Activated naive CD8-positive, alpha-beta T cell treated with anti-CD3 and anti-CD28 coated beads for 36 hours (primary cell): ENCODE data around the gene MNDA. TPM values are rescaled to one million over a fixed set of nuclear protein-coding genes. Genes with fewer than 3 reads are reported as not detected.
"Not testable (repeated sequence)": the region's sequence is repeated elsewhere in the genome, so short reads cannot be mapped to it uniquely, and the experiment has no call there.

Source experiments
- DNase-seq: peaks from one replicate; pipeline ENCODE4 v3.0.0; 2021
- H3K27ac Mint-ChIP-seq: one replicate; pipeline ENCODE4 v1.8.0; 2022; ENCODE audit warnings: mild to moderate bottlenecking, moderate library complexity, mixed read lengths
- H3K27me3 Mint-ChIP-seq: one replicate; pipeline ENCODE4 v1.8.0; 2022; ENCODE audit warnings: mild to moderate bottlenecking, mixed read lengths
- H3K36me3 Mint-ChIP-seq: one replicate; pipeline ENCODE4 v1.8.0; 2021; ENCODE audit warnings: mild to moderate bottlenecking, mixed read lengths
- H3K4me1 Mint-ChIP-seq: one replicate; pipeline ENCODE4 v1.8.0; 2021; ENCODE audit warnings: mixed read lengths
- H3K4me3 Mint-ChIP-seq: one replicate; pipeline ENCODE4 v1.8.0; 2022; ENCODE audit warnings: mild to moderate bottlenecking, moderate library complexity, mixed read lengths
- H3K9me3 Mint-ChIP-seq: one replicate; pipeline ENCODE4 v1.8.0; 2022; ENCODE audit warnings: mixed read lengths
- total RNA-seq, 2 experiments: library from RNA; stranded (reverse); gene quantifications; one replicate each; pipeline ENCODE4 v1.2.3, GENCODE V29; 2021

The MNDA gene
- total RNA-seq, 2 experiments from 2014 or later: 0.20 TPM; not detected in 1

DNA sequence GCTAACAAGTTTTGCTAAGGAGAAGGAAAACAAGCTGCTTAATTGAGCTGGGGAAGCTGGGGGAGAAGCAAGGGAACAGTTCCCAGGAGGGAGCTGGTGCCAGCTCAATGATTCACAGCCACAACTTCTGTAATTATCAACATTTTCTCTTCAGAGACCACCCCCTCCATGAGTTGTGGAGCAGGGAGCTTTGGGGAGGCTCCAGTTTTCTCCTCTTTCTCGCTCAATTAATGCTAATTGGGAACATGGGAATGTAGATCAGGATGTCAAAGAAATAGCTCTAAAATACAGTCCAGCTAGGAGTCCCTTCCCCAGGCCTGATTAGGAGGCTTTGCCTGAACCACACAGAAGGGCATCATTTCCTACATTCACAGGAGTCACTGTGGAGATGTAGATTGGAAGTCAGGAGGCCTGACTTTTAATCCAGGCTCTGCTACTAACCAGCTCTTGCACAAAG, 12.1 kb upstream of the MNDA start:
- Mint-ChIP-seq H3K4me3 (no peak overlapping the region), H3K27me3 (peaks cover 5% of the 10 kb centered on the region), H3K9me3 (no peaks in the 10 kb centered on the region), H3K27ac (no peak overlapping the region), H3K4me1 (peaks cover 4% of the 10 kb centered on the region), H3K36me3 (no peaks in the 10 kb centered on the region)
- DNase-seq: no peak

DNA sequence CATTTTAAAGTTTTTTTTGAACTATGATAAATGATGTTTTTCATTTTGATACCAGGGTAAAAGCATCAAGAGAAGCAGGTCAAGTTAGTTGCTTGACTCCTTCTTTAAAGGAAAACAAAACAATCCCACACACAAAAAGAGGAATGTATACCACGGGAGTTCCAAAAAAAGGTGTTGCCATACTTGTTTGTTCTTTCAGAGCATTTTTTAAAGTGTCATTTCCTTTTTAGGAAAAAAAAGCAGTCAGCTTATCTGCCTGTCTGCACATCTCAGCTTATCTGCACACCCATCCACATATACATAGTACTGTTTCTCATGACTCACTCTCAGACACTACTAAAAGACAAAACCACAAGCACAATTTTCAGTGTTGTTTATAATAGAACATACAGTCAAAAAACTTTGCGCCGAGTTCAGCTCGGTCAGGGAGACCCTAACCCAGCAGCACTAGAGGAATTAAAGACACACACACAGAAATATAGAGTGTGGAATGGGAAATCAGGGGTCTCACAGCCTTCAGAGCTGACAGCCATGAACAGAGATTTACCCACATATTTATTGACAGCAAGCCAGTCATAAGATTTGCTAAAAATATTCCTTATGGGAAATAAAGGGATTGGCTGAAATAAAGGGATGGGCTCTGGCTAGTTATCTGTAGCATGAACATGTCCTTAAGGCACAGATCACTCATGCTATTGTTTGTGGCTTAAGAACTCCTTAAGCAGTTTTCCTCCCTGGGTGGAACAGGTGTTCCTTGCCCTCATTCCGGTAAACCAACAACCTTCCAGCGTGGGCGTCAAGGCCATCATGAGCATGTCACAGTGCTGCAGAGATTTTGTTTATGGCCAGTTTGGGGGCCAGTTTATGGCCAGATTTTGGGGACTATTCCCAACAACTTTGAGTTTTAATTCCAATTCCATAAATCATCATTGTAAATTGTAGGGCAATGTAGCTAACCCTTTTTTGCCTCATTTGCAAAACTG, 11.4 kb upstream of the MNDA start:
- Mint-ChIP-seq H3K27ac (no peak overlapping the region), H3K27me3 (peaks cover 13% of the 10 kb centered on the region), H3K4me1 (peaks cover 4% of the 10 kb centered on the region), H3K9me3 (no peaks in the 10 kb centered on the region), H3K4me3 (no peak overlapping the region), H3K36me3 (no peaks in the 10 kb centered on the region)
- no peak for DNase-seq

DNA sequence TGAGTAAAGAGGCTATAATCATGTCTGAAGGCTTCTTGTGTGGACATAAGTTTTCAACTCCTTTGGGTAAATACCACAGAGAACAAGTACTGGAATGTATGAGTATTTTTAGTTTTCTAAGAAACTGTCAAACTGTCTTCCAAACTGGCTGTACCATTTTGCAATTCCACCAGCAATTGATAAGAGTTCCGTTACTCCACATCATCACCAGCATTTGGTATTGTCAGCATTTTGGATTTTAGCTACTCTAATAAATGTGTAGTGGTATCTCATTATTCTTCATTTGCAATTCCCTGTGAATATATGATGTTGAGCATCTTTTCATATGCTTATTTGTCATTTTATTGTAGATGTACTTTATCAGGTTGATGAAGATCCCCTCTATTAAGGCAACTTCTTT, 9.4 kb upstream of the MNDA start:
- Mint-ChIP-seq H3K4me3 (no peak overlapping the region), H3K4me1 (peaks cover 4% of the 10 kb centered on the region), H3K27me3 (peaks cover 18% of the 10 kb centered on the region), H3K9me3 (no peaks in the 10 kb centered on the region), H3K27ac (no peak overlapping the region), H3K36me3 (no peaks in the 10 kb centered on the region)
- no peak for DNase-seq

DNA sequence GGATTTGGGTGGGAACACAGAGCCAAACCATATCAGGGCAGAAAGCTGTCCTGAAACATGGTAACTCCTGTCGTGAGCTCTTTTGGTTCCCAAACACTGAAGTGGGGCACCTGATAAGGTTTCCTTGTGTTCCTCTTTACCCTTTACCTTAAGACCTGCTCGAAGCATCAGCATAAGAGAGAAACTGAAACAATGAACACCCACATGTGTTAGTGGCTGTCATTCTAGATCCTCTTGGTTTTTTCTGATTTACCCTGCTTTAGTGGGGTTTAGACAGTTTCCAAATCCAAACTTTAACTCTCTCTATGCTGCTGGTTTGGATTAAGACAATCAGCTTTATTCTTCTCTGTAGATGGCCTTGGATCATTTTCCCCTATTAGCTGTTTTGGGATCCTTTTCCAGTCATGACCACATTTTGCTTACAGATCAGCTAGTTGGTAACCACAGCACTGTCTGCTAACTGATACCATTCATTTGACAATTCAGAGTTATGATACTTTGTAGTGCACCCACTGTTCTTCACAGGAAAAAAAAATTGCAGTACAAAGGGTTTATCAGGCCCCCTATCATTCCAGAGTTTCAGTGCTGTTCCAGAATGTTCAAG, 975 bp upstream of the MNDA start:
- Mint-ChIP-seq H3K4me3 (no peak overlapping the region), H3K27ac (no peak overlapping the region), H3K4me1 (peaks cover 5% of the 10 kb centered on the region), H3K27me3 (peaks cover 3% of the 10 kb centered on the region), H3K36me3 (peaks cover 2% of the 10 kb centered on the region), H3K9me3 (peaks cover 12% of the 10 kb centered on the region)
- no peak for DNase-seq

DNA sequence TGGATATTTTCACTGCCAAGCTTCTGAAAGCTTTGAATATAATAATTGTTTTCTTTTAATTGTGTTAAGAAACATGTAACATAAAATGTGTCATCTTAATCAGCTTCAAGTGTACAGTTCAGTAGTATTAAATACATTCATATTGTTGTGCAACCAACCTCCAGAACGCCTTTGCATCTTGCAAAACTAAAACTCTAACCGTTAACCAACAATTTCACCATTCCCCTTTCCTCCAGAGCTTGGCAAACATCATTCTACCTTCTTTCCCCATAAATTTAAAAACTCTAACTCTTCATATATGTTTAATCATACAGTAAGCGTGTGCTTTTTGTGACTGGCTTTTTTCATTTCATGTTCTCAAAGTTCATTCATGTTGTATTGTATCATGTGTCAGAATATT, 2.1 kb downstream of the MNDA start:
- peaks cover 2% of the 10 kb centered on the region for H3K36me3 Mint-ChIP-seq
- peaks cover 9% of the 10 kb centered on the region for H3K27me3 Mint-ChIP-seq
- no peak for DNase-seq
- H3K4me1 Mint-ChIP-seq: peaks cover 5% of the 10 kb centered on the region
- no peak overlapping the region for H3K27ac Mint-ChIP-seq
- H3K4me3 Mint-ChIP-seq: no peak overlapping the region
- peaks cover 9% of the 10 kb centered on the region for H3K9me3 Mint-ChIP-seq

DNA sequence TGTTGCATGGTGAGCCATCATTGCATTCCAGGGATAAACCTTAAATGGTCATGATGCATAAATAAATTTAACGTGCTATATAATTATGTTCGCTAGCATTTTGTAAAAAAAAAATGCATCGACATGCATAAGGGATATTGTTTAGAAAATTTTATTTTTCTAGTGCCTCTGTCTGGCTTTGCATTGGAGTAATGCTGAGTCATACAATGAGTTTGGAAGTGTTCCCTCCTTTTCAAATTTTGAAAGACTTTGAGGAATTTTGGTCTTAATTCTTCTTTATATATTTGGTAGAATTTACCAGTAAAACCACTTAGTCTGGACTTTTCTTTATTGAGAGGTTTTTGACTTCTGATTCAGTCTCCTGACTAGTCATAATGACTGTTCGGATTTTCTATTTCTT, 4.9 kb downstream of the MNDA start:
- peaks cover 37% of the 10 kb centered on the region for H3K27me3 Mint-ChIP-seq
- no peak overlapping the region for H3K4me3 Mint-ChIP-seq
- H3K36me3 Mint-ChIP-seq: no peaks in the 10 kb centered on the region
- no peaks in the 10 kb centered on the region for H3K4me1 Mint-ChIP-seq
- DNase-seq: no peak
- H3K9me3 Mint-ChIP-seq: peaks cover 5% of the 10 kb centered on the region
- no peak overlapping the region for H3K27ac Mint-ChIP-seq

DNA sequence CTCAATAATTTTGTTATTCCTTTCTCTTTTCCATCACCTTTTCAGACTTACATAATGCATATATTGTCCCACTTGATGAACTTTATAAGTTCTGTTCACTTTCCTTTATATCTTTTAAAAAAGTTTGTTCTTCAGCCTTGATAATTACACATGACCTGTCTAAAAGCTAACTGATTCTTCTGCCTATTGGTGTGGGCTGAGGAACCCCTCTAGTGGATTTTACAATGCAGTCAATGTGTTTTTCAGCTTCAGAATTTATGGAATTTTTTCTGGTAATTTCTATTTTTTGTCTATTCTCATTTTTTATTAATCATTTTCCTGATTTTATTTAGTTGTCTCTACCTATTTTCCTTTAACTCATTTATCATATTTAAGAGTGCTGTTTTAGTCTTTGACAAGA, 7.5 kb downstream of the MNDA start:
- H3K4me1 Mint-ChIP-seq: no peaks in the 10 kb centered on the region
- no peak overlapping the region for H3K27ac Mint-ChIP-seq

DNA sequence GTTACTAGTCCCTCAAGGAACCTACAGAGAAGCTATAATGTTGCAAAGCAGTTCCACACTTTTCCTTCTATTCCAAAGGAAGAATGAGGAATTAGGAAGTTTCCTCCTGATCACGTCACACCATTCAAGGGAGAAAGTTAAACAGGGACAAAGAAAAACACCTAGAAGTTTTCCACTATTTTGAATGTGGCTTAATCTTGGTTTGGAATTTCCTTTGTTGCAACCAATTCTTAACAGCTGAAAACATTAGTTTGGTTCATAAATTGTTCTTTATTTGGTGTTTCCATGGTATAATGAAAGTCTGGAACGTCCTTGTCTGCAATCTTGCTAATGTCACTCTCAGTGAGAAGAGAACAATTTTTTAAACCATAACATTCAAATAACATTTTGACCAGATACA, 8.4 kb downstream of the MNDA start:
- DNase-seq: no peak
- no peaks in the 10 kb centered on the region for H3K4me1 Mint-ChIP-seq
- no peak overlapping the region for H3K4me3 Mint-ChIP-seq
- H3K9me3 Mint-ChIP-seq: peaks cover 5% of the 10 kb centered on the region
- no peak overlapping the region for H3K27ac Mint-ChIP-seq
- no peaks in the 10 kb centered on the region for H3K36me3 Mint-ChIP-seq
- H3K27me3 Mint-ChIP-seq: peaks cover 47% of the 10 kb centered on the region

More for the DNA sequence above, 7.5 kb downstream of the MNDA start:
- H3K4me3 Mint-ChIP-seq: no peak overlapping the region
- H3K36me3 Mint-ChIP-seq: no peaks in the 10 kb centered on the region
- H3K9me3 Mint-ChIP-seq: peaks cover 5% of the 10 kb centered on the region
- DNase-seq: no peak
- peaks cover 47% of the 10 kb centered on the region for H3K27me3 Mint-ChIP-seq

DNA sequence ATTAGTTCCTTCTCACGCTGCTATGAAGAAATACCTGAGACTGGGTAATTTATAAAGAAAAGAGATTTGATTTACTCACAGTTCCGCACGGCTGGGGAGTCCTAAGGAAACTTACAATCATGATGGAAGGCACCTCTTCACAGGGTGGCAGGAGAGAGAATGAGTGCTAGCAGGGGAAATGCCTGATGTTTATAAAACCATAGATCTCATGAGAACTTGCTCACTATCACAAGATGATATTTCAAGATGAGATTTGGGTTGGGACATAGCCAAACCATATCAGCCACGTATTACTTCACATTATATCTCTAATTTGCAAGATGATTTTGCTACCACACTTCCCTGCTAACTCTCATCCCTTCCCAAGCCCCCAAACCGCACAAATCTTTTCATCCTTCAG, 9.1 kb downstream of the MNDA start:
- peaks cover 5% of the 10 kb centered on the region for H3K9me3 Mint-ChIP-seq
- no peak for DNase-seq
- H3K27me3 Mint-ChIP-seq: peaks cover 47% of the 10 kb centered on the region
- H3K27ac Mint-ChIP-seq: no peak overlapping the region
- H3K36me3 Mint-ChIP-seq: no peaks in the 10 kb centered on the region
- H3K4me1 Mint-ChIP-seq: no peaks in the 10 kb centered on the region
- no peak overlapping the region for H3K4me3 Mint-ChIP-seq

DNA sequence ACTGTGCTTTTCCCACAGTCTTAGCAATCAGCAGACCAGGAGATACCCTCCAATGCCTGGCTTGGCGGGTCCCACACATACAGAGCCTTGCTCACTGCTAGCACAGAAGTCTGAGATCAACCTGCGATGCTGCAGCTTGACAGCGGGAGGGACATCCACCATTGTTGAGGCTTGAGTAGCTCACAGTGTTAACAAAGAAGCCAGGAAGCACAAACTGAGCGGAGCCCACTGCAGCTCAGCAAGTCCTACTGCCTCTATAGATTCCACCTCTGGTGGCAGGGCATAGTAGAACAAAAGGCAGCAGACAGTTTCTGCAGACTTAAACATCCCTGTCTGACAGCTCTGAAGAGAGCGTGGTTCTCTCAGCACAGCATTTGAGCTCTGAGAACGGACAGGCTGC, 33.4 kb downstream of the MNDA start:
- Mint-ChIP-seq H3K36me3 (no peaks in the 10 kb centered on the region), H3K27ac (no peak overlapping the region), H3K9me3 (peaks cover 11% of the 10 kb centered on the region), H3K4me3 (no peak overlapping the region), H3K4me1 (no peaks in the 10 kb centered on the region), H3K27me3 (peaks cover 18% of the 10 kb centered on the region)
- no peak for DNase-seq

DNA sequence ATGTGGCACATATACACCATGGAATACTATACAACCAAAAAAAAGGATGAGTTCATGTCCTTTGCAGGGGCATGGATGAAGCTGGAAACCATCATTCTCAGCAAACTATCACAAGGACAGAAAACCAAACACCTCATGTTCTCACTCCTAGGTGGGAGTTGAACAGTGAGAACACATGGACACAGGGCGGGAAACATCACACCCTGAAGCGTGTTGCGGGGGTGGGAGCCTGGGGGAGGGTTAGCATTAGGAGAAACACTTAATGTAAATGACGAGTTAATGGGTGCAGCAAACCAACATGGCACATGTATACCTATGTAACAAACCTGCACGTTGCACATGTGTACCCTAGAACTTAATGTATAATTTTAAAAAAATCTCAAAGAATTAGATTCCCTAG, 39.3 kb downstream of the MNDA start:
- peaks cover 11% of the 10 kb centered on the region for H3K27me3 Mint-ChIP-seq
- H3K9me3 Mint-ChIP-seq: not testable (repeated sequence)

DNA sequence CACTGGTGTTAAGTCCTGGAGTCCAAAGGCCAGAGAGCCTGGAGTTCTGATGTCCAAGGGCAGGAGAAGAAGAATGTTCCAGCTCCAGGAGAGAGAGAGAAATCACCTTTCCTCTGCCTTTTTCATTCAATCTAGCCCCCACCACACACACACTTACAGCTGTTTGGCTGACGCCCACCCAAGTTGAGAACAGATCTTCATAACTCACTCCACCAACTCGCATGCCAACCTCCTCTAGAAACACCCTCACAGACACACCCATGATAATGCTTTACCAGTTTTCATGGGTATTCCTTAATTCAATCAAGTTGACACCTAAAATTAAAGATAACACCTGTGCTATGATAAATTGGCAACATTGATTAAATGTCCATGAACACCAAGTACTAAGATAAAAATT, 42.0 kb downstream of the MNDA start:
- Mint-ChIP-seq H3K27ac (no peak overlapping the region), H3K4me1 (no peaks in the 10 kb centered on the region), H3K27me3 (peaks cover 16% of the 10 kb centered on the region), H3K9me3 (peaks cover 4% of the 10 kb centered on the region), H3K36me3 (no peaks in the 10 kb centered on the region), H3K4me3 (no peak overlapping the region)
- DNase-seq: no peak

More for the DNA sequence above, 39.3 kb downstream of the MNDA start:
- not testable (repeated sequence) for H3K36me3 Mint-ChIP-seq, H3K4me1 Mint-ChIP-seq, H3K4me3 Mint-ChIP-seq, DNase-seq, H3K27ac Mint-ChIP-seq

DNA sequence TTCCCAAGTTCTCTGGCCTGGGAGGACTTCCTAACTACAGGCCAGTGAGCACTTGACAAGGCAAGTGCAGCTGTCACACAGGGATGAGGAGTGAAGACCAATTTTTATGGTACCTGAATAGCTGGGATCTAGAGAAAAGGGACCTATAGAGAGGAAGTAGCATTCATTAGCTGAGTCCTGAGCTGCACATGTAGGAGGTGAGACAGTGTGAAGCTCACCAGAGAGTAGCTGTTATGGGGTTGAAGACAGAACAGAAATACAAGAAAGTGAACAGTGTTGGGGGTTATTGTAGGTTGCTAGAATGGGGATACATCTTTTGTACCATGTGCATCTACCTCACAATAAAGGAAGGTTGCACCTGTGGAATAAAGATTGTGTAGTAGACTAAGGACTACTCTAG, 62.5 kb downstream of the MNDA start:
- H3K27ac Mint-ChIP-seq: no peak overlapping the region
- no peak overlapping the region for H3K4me3 Mint-ChIP-seq
- no peaks in the 10 kb centered on the region for H3K36me3 Mint-ChIP-seq
- no peak for DNase-seq
- no peaks in the 10 kb centered on the region for H3K27me3 Mint-ChIP-seq
- H3K9me3 Mint-ChIP-seq: no peaks in the 10 kb centered on the region
- no peaks in the 10 kb centered on the region for H3K4me1 Mint-ChIP-seq

DNA sequence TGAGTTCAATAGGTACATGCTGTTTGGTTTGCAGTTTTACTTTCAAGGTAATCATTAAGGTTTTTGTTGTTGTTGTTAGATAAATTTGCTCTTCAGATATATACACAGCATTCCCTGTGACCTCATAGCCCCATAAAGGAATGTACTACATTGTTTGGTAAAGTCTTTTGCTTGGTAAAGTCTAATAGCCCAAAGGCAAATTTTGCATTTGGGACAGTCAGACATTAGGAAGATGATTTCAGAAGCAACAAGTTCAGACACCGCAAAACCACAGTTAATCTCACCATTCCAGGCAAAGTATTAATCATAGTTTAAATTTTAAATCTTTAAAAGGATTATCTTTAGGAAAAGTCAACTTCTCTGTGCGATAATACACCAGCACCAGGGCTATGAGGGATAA, 67.6 kb downstream of the MNDA start:
- Mint-ChIP-seq H3K4me1 (no peaks in the 10 kb centered on the region), H3K36me3 (no peaks in the 10 kb centered on the region), H3K27me3 (peaks cover 9% of the 10 kb centered on the region), H3K27ac (no peak overlapping the region), H3K4me3 (no peak overlapping the region), H3K9me3 (no peaks in the 10 kb centered on the region)
- no peak for DNase-seq
